Upper lobe of left lung (tissue), 6 donors: ENCODE results near the gene GPR87. TPM values are rescaled to one million over a fixed set of nuclear protein-coding genes. Genes with fewer than 3 reads are reported as not detected.

Experiments
- ATAC-seq, 2 donors: fragments of 200-7000 bp; cut with Tn5 transposase; one replicate each; pipeline ENCODE4 v1.9.1; 2022; ENCODE audit warnings: mild to moderate bottlenecking in 2 of 2, moderate library complexity in 2 of 2; ENCODE audit not compliant: low FRiP score in 2 of 2
- DNase-seq, 2 donors: peaks; one replicate each; pipeline ENCODE4 v3.0.0-alpha.2; 2019 to 2020
- H3K27ac ChIP-seq, 4 donors: fragments of 200-600 bp; sonication (generic); one replicate each; pipeline ENCODE4 v1.5.1; 2016 to 2019
- H3K27me3 ChIP-seq, 4 donors: fragments of 200-600 bp; sonication (generic); one replicate each; pipeline ENCODE4 v1.5.1; 2017 to 2019
- H3K36me3 ChIP-seq, 4 donors: fragments of 200-600 bp; sonication (generic); one replicate each; pipeline ENCODE4 v1.5.1; 2016 to 2019
- H3K4me1 ChIP-seq, 4 donors: fragments of 200-600 bp; sonication (generic); one replicate each; pipeline ENCODE4 v1.5.1; 2018 to 2019
- H3K4me3 ChIP-seq, 4 donors: fragments of 200-600 bp; sonication (generic); one replicate each; pipeline ENCODE4 v1.5.1; 2017 to 2019; ENCODE audit warnings: mild to moderate bottlenecking in 2 of 4, moderate library complexity in 1 of 4
- H3K9me3 ChIP-seq, 4 donors: fragments of 200-600 bp; sonication (generic); one replicate each; pipeline ENCODE4 v1.5.1; 2018 to 2019
- CTCF ChIP-seq, 6 experiments: fragments of 450-650 bp in 4 of 6; fragments of 200-600 bp in 2 of 6; sonication (generic) in 2 of 6; IDR thresholded peaks; one replicate each; pipeline ENCODE4 v1.5.1; 2016 to 2019; ENCODE audit warnings: antibody characterized with exemption in 6 of 6
- EP300 ChIP-seq, 4 donors: sonication (generic); formaldehyde crosslinking; IDR thresholded peaks; one replicate each; pipeline ENCODE4 v1.5.1; 2017; ENCODE audit warnings: antibody characterized with exemption in 4 of 4, control low read depth in 2 of 4
- POLR2A ChIP-seq, 4 donors: fragments of 450-650 bp; IDR thresholded peaks; one replicate each; pipeline ENCODE4 v1.5.1; 2016 to 2017; ENCODE audit warnings: antibody characterized with exemption in 4 of 4, mild to moderate bottlenecking in 2 of 4
- POLR2AphosphoS5 ChIP-seq, 2 donors: sonication (generic); formaldehyde crosslinking; IDR thresholded peaks; one replicate each; pipeline ENCODE4 v1.5.1; 2017; ENCODE audit warnings: antibody characterized with exemption in 2 of 2
- WGBS, 2 donors: methylation state at CpG; one replicate each; pipeline ENCODE4 v1.1.5; 2017 to 2018; 5-methylcytosine and 5-hydroxymethylcytosine counted together
- total RNA-seq, 6 donors: library from RNA; depleted of rRNA in 4 of 6; stranded (reverse); fragments of >200 nt in 4 of 6; gene quantifications; one replicate each; pipeline versions ENCODE4 v1.1.0 to v1.2.1, GENCODE V29; 2016 to 2021
- donor health status: DM: no; HTN: no; CAD: no; lungs with moderate emphysema.
- donor health status: DM: no; HTN: yes; CAD: no; lungs with severe emphysema.

GPR87 gene
- total RNA-seq, 6 donors from 2014 or later = 0.30 to 0.69 (median 0.34) TPM; not detected in 3

GRCh38 chr3:151303751-151304150, 12.9 kb downstream of the GPR87 start:
- no peak overlapping the region for H3K4me3 ChIP-seq
- no peaks in the 10 kb centered on the region for H3K27me3 ChIP-seq
- no peaks in the 10 kb centered on the region for H3K36me3 ChIP-seq
- TF ChIP-seq CTCF (IDR thresholded peaks at IDR 0.05) (no peak), POLR2A (IDR thresholded peaks at IDR 0.05) (no peak), EP300 (IDR thresholded peaks at IDR 0.05) (no peak), POLR2AphosphoS5 (IDR thresholded peaks at IDR 0.05) (no peak)
- 69 to 72% methylated on average over 2 of the region's 2 CpGs for WGBS, 2 donors
- DNase-seq (no peak), ATAC-seq (no peak)
- H3K27ac ChIP-seq = no peak overlapping the region
- H3K9me3 ChIP-seq = no peaks in the 10 kb centered on the region
- peaks cover 0 to 9% (median 1%) of the 10 kb centered on the region in 4 donors for H3K4me1 ChIP-seq

- ATAC-seq (no peak), DNase-seq (no peak)
- Histone ChIP-seq H3K36me3 (no peaks in the 10 kb centered on the region), H3K27ac (no peak overlapping the region), H3K4me1 (peaks cover 0 to 9% (median 1%) of the 10 kb centered on the region in 4 donors), H3K4me3 (no peak overlapping the region), H3K27me3 (no peaks in the 10 kb centered on the region), H3K9me3 (no peaks in the 10 kb centered on the region)
- 76 to 84% methylated on average over 3 of the region's 3 CpGs for WGBS, 2 donors
- TF ChIP-seq CTCF (IDR thresholded peaks at IDR 0.05) (no peak), POLR2AphosphoS5 (IDR thresholded peaks at IDR 0.05) (no peak), EP300 (IDR thresholded peaks at IDR 0.05) (no peak), POLR2A (IDR thresholded peaks at IDR 0.05) (no peak)
Observed at GRCh38 chr3:151301787-151302186, 14.8 kb downstream of the GPR87 start.

- DNase-seq (no peak), ATAC-seq (no peak)
- H3K27ac ChIP-seq = no peak overlapping the region
- H3K4me1 ChIP-seq = peaks cover 0 to 9% (median 1%) of the 10 kb centered on the region in 4 donors
- H3K9me3 ChIP-seq = no peaks in the 10 kb centered on the region
- no peaks in the 10 kb centered on the region for H3K27me3 ChIP-seq
- no peak for TF ChIP-seq POLR2A (IDR thresholded peaks at IDR 0.05)
- no peak for TF ChIP-seq POLR2AphosphoS5 (IDR thresholded peaks at IDR 0.05)
- 80 to 83% methylated on average over 1 of the region's 1 CpG for WGBS, 2 donors
- no peaks in the 10 kb centered on the region for H3K36me3 ChIP-seq
- H3K4me3 ChIP-seq = no peak overlapping the region
Observed at GRCh38 chr3:151300539-151300938, 16.1 kb downstream of the GPR87 start.

GRCh38 chr3:151299006-151299405, 17.6 kb downstream of the GPR87 start:
- 88 to 90% methylated on average over 2 of the region's 2 CpGs for WGBS, 2 donors
- ATAC-seq (no peak), DNase-seq (no peak)
- H3K9me3 ChIP-seq = no peaks in the 10 kb centered on the region
- no peaks in the 10 kb centered on the region for H3K4me1 ChIP-seq
- H3K36me3 ChIP-seq = no peaks in the 10 kb centered on the region
- H3K27me3 ChIP-seq = no peaks in the 10 kb centered on the region
- no peak overlapping the region for H3K4me3 ChIP-seq
- TF ChIP-seq POLR2A (IDR thresholded peaks at IDR 0.05) (no peak), CTCF (IDR thresholded peaks at IDR 0.05) (no peak), EP300 (IDR thresholded peaks at IDR 0.05) (no peak), POLR2AphosphoS5 (IDR thresholded peaks at IDR 0.05) (no peak)
- no peak overlapping the region for H3K27ac ChIP-seq

- ATAC-seq (no peak), DNase-seq (no peak)
- WGBS, 2 donors = 76 to 96% methylated on average over 2 of the region's 2 CpGs
- Histone ChIP-seq H3K4me3 (no peak overlapping the region), H3K36me3 (no peaks in the 10 kb centered on the region), H3K27ac (no peak overlapping the region), H3K9me3 (no peaks in the 10 kb centered on the region), H3K27me3 (no peaks in the 10 kb centered on the region), H3K4me1 (no peaks in the 10 kb centered on the region)
- TF ChIP-seq EP300 (IDR thresholded peaks at IDR 0.05) (no peak), CTCF (IDR thresholded peaks at IDR 0.05) (no peak), POLR2AphosphoS5 (IDR thresholded peaks at IDR 0.05) (no peak), POLR2A (IDR thresholded peaks at IDR 0.05) (no peak)
Observed at GRCh38 chr3:151297429-151297828, 19.2 kb downstream of the GPR87 start.
